Activated CD4-positive, alpha-beta T cell treated with anti-CD3 and anti-CD28 coated beads, Interleukin-2, amount 50 U/mL, for 24 hours (primary cell): ENCODE data around the gene SEPSECS.
"Not testable (repeated sequence)": the region's sequence is repeated elsewhere in the genome, so short reads cannot be mapped to it uniquely, and the experiment has no call there.

Experiments
- DNase-seq, 2 donors: peaks; one replicate each; pipeline ENCODE4 v3.0.0-alpha.2; 2020; ENCODE audit warnings: low read depth in 1 of 2, low spot score in 1 of 2

SEPSECS gene

DNA sequence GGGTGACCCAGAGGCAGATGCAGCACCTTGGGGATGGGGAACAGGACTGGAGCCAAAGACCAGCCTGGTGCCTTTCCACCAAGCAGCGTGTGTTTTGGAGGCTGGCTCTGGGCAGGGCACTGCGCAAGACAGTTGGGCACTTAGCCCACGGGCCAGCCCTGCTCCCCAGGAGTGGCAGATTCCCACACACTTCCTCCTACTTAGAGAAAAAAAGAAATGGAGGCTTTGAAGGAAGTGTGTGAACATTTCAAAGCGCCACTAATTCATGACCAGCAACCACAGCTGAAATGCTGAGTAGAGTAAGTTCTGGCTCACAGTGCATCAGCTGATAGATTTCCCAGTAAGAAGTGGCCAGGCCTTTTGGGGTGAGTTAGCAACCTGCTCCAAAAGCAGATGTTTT lies 74.6 kb downstream of the SEPSECS start:
- DNase-seq, result no peak

DNA sequence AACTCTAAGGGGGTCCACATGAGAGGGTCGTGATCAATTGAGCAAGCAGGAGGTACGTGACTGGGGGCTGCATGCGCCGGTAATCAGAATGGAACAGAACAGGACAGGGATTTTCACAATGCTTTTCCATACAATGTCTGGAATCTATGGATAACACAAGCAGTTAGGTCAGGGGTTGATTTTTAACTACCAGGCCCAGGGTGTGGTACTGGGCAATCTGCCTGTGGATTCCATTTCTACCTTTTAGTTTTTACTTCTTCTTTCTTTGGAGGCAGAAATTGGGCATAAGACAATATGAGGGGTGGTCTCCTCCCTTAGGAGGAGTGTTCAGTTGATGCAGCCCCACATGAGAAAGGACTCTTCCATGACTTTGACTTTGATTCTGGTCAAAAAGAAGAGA lies 76.8 kb downstream of the SEPSECS start:
- not testable (repeated sequence) for DNase-seq

DNA sequence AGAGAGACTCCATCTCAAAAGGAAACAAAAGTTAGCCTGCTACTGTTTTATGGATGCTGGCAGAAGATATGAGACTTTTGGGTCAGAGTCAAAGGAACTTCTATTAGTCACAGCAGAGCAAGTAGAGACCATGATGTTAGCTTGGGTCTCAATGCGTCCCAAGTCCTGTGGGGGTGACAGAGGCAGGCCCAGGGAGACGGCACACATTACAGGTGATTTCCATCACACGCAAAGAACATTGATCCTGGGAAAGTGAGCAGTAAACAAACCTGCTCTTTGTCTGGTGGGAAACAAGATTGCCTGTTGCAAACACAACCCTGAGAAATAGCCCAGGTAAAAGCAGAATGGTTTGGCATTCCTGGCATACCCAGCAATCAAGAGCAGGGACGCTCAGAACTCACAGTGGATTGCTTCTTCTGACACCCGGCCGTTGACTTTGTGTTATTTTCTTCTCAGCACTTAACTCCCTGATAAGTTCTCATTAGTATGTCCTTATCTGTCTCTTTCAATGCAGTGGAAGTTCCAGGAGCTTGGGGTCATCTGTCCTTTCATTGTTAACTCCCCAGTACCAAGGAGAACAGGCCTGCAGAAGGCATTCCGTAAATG lies 78.3 kb downstream of the SEPSECS start:
- DNase-seq, result no peak

DNA sequence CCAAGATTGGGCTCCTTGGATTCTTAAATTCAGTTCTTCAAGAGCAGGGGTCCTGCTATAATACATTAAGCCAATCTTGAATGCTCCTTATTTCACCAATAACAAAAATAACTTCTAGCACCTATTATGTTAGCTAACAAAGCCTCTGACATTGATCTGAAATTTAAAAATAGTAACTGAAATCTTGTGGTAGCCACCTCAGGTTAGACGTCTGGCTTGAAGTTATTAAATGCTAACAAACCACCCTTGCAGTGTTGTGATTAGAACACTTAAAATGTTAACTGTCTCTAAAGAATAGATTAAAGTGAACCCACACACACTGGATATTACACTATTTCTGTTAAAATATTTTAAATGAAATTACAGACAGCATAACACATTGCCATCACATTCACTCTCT lies 79.7 kb downstream of the SEPSECS start:
- DNase-seq, result no peak

DNA sequence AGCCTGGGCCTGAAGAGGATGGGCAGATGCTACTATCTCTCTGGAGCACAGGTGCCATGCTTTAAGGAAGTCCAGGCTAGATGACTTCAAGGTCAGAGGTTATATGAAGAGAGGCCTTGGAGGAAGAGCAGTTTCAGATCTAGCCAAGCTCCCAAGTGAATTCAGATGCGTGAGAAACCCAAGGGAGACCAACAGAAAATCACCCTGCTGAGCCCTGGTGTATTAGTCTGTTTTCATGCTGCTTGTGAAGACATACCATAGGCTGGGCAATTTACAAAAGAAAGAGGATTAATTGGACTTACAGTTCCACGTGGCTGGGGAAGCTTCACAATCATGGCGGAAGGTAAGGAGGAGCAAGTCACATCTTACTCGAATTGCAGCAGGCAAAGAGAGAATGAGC lies 81.7 kb downstream of the SEPSECS start:
- no peak for DNase-seq

DNA sequence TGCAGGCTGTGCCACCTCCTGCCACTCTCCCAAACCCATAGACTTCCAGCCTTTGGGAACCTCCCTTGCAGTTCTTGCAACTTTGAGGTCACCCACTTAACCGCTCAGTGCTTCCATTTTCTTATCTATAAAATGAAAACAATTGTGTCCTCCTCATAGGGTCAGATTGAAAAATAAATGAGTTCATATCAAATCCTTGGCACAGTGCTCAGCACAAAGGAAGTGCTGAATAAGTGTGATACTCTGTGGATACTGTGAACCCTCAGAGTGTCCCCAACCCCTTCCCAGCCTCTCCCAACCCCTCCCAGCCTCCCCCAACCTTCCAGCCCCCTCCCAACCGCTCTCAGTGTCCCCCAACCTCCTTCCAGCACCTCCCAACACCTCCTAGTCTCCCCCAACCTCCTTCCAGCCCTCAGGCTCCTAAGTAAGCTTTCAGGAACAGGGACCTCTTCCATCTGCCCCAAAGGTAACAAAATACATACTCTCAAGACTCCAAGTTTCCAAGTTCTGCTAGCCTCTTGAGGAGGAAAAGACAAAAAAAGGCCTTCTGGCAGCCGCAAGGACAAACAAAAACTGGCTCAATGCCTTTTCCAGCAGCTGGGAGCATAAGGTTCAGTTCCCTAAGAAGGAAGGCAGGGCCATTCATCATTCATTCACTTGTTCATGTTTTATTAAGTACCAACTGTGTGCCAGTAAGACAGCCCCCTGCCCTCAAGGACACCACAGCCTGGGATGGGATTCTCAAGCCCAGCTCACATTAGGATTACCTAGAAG lies 83.4 kb downstream of the SEPSECS start:
- DNase-seq, result no peak

DNA sequence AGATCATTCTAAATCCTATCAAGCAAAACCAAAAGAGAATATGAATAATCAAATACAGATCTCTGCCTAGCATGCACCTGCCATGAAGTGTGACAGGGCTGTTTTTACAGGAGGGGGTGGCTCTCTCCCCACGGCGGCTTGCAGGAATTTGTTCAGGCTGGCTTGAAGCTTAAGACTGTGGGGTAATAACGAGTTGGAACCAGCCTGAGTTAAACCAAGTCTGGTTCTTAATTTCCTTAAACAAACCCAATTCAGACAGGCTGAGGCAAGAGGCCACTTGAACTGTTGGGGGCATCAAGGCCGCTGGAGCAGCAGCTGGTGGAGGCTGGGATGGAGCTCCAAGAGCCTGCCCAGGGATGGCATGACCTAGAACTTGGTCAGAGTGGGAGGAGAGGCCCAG lies 84.4 kb downstream of the SEPSECS start:
- DNase-seq, result no peak

DNA sequence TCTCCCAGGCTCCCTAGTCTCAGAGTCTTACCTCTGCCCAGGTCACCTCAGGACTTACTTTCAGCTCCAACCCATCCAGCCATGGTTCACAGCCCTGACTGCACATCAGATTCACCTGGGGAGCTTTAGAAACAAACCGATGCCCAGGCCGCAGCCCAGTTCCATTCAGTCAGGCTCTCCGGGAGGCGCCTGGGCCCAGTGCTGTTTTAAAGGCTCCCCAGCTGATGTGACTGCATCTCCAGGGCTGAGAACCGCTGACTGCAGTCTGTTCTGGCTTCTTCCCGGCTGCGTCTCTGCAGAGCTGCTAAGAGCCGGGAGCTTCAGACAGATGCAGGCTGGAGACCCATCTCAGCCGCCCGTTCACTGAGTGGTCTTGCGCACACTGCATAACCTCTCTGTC lies 85.1 kb downstream of the SEPSECS start:
- no peak for DNase-seq

DNA sequence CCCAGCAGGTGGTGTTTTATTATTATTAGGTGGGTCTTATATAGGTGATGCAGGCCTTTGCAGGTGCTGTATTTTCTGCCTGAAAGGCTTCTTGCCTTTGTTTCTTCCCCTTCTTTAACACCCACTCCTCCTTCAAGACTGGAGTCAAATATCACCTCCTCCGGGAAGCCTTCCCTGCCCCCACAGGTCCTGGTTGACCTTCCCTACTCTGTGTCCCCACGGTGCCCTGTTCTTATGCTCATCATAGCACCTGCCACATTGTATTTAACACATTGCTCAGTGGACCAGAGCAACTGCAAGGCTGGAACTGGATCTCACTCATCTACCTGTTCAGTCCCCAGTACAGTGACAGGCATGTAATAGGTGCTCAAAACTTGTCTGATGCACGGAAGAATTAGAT lies 89.7 kb downstream of the SEPSECS start:
- no peak for DNase-seq
